NCI-H2107 treated with DMSO at 0.1 percent for 48 hours (cell line): ENCODE measurements around the gene CASR.

ENCODE experiments used
- DNase-seq: peaks from one replicate; lab custom pipeline; 2025; ENCODE audit not compliant: unreplicated experiment; lab: John Stamatoyannopoulos, UW

CASR gene

DNA sequence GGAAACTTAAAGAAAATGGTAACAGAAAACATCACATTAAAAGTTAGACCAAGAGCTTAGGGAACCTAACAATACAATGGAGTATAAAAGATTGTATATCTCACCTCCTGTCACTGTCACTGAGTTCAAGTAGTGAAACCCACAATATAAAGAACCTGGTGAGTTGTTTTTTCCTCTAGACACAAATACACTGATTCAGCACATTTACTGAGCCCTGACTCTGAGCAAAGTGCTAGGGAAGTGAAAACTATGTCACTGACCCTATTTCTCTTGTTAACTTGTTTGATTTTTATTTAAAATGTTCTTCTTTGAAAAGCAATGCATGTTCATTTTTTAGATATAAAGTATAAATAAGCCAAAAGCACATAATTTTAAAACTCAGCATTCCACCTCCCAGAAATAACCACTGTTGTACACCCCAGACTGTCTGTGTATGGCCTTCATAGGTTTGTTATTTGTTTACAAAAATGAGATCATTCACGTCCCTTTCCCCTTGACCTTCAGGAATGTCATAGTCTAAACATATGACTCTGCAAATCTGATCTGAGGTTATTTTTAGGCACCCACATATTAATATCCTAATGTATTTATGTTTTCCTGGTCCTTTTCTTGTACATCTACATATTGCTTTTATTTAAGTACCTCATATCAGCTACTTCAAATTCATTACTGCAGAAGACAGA, 72.4 kb downstream of the CASR start:
- no peak for DNase-seq

DNA sequence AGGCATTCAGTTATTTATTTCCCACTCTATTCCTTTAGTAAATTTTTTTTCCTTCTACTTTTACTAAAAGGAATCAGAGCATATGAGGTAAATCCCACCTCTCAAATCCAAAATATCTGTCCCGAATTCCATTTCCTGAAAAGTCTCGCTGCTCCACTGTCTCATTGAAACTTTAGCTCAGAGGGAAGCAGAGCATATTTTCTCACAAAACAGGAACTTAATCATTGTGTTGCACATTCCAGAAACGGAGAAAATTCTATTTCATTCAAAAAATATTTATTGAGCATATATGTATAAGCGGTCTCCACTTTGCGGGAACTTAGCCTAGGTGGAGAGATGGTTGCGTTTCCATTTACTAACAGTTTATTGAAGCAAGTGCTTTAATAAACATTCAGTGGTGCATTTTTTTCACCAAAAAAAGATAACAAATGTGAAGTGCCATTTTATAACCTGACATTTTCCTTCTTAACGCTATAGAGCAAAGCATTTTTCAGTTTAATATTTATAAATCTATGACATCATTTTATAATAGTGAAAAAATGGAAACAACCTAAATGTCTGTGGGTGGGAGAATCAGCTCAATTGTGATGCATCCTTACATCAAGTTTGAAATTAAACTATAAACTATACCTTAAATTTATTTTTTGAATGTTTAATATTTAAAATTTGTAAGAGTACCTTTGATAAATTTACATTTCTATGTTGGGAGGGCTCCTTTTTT, 74.3 kb downstream of the CASR start:
- no peak for DNase-seq

DNA sequence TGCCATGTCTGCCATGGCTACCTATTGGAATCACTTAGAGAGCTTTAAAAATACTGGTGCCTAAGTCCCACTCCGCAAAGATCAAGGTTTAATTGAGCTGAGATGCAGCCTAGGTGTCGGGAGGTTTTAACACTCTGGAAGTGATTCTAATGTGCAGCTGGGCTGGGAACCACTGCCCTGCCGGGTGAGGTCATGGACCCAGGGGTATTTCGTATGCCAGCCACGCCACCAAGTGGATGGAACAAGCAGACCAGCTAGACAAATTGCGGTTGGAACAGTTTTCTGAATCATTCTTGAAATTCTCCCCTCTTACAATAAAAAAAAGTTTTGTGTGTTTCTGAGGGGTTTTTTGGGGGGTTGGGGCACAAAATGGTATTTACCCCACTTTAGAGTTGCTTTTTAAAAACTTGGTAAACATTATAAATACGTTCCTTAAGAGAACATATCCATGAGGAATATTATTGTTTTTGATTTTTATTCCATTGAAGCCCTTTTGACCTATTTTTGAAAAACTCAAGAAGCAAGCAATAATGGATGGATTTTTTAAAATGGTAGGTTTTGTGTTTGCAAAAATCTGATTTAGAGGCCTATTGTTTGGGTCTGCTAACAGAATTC, 75.4 kb downstream of the CASR start:
- DNase-seq: peak; percentile 56

DNA sequence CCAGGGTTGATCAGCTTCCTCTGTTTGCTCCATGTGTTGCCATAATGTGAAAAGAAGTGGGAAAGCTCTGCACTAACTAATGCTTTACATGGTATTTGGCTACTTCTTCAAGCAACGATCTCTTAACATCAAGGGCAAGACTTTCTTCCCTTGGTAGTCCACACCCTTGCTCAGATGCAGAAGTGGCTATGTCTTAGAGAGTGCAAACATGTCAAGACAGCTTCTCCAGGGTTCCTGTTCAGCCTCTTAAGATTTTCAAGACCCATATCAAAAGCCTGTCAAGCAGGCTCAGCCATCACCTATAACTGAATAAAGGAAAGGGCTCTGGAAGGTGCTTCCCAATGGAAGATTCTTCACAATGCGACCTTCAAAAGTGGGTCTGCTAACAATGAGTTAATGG, 76.7 kb downstream of the CASR start:
- DNase-seq: no peak

DNA sequence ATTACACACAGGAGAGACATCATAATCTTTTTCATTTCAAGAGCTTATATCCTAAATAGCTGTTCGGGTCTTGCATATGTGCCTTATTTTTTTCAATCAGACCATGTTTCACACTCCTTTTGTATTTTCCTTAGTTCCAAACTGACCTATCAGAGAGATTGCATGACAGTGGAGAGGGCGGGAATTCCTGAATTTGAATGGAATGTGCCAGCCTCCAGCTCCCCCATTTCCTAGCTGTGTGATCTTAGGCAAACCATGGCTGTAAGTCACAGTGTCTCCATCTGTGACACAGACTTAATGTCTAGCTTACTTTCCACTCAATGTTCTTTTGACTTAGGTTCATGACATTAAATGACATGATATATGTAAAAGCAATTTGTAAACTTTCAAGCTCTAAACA, 79.6 kb downstream of the CASR start:
- no peak for DNase-seq

DNA sequence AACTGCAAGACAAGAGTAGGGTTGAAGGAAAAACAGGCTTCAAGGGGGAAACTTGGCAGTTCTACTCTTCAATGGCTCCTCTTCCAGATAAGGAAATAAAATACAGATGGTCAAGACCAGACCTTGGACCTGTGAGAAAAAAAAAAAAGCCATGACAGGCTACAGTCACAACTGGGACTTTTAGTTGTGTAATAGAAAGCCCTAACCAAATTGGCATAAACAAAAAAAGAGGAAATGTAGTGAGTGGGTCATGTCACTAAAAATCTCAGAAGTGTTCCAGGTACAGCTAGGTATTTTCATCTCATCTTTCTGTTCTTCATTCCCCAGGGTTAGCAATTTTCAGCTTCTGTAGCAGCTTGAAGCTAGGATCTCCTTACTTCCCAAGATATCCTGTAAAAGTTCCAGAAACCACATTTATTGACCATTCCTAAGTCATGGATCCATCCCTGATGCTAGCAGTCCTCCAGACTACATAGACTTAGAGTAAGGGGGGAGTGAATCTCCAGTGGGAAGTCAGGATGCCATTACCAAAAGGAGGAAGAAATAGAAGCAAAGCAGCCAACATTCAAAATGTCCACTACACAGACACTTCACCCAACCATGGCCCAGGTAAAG, 80.6 kb downstream of the CASR start:
- DNase-seq: no peak

DNA sequence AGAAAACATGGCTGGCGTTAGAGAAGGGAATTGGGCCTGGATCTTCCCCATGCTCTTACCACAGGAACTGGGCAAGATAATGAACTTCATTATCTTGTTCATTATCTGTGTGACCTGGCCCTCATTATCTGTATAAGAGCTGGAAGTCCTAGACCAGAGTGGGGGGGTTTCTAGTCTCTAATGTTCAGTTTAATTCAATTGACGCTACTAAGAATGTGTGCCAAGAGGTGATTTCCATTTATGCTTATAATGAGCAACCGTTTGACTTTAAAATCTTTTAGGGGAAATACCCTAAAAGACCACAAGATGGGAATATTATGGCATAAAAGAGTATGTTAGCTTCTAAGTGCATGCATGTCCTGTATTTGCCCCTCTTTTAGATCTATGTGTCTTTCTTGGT, 82.5 kb downstream of the CASR start:
- no peak for DNase-seq

DNA sequence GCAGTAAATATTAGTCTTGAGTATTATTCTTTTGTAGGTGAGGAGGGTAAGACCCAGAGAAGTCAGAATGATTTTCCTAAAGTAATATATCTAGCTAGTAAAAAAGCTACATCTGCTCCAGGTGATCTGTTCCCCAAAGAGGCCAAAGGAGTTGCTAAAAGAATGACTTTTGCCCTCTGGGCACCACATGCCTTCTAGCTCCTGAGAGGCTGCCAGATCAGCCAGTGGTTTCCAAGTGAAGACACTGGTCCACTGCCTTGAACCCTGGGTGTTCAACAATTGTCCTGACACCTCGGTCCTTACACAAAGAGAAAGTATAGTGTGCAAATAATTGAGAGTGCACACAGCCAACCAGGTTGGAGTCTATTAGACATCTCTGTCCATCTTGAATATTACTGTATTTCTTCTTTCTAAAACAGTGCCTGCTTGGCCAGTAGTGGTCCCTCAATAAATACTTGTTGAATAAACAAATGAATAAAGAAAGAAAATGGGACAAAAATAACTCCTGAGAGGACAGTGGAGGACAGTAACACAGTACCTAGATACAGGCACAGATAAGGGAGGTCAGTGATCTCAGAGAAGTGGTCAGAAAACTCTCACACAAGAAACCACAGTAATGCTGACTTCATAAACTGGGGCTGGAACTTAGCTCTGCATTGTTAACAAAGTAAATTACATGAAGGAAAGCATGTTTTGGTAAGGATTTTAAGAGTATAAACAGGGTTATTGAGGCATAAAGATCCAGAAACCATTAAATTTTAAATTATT, 85.0 kb downstream of the CASR start:
- DNase-seq: no peak

DNA sequence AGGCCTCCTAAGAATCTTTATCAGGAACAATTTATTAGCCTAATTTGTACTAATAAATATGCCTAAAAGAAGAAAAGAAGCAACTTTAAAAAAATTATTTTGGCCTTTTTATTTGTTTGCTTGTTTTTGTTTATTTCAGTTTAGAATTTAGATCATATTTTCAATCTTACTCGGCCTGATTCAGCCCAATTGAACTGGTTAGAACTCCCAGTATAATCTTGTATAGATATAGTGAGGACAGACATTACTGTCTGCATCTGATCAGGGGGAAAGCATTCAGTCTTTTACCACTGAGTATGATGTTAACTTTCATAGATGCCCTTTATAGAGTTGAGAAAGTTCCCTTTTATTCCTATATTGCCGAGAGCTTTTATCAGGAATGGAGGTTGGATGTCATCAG, 85.6 kb downstream of the CASR start:
- DNase-seq: no peak

DNA sequence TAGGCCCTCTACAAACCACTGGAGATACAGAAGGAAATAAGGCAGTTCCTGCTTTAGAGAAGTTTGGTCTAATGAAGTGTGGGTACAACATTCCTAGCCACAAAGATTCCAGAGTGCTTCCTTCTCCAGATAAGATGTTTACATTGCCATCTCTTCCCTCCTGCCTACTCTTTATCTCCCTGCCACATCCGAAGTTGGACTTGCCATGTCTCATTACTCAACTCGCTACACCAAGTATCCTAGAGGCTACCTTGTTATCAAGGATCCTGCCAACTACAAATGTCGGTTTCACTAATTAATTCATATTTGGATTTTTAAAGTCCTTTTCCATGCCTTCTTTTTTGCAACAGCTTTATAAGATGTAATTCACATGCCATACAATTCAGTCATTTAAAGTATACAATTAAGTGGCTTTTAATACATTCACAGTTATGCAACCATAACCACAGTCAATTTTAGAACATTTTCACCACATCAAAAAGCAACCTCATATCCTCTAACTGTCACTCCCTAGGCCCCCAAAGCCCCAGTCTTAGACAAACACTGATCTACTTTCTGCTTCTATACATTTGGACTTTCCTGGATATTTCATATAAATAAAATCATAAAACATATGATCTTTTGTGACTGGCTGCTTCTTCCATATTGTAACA, 87.9 kb downstream of the CASR start:
- no peak for DNase-seq

DNA sequence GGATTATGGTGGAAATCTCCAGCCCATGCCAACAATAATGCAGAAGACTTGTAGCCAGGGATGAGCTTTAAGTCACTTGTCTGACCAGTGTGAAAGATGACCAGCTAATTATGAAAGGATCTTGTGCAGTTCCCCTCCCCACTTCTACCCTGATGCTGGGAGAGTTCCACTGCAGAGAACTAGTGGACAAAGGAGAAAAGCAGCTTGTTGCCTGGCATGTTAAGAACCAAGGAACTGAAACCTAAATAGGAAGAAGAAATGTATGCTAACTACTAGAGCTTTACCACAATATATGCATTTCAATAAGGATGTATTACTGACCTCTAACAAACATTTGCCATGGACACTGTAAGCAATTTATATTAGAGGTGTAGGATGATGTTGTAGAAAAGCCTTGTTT, 89.4 kb downstream of the CASR start:
- no peak for DNase-seq

DNA sequence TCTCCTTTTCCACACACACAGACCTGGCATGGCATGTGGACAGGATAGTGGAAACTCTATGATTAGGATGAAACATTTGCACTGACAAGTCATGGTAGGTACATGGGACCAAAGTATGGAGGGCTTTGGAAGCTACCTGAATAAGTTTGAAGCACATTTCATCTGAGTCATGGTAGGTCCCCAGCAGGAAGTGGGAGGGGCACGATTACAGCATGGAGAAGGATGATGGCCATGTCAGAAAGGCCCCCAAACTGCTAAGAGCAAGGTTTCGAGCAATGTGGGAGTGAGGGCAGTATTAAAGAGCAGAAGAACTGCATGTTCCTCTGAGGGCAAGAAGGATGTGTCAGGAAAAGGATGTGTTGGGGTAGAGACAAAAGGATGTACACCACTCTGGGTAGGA, 90.0 kb downstream of the CASR start:
- DNase-seq: no peak

DNA sequence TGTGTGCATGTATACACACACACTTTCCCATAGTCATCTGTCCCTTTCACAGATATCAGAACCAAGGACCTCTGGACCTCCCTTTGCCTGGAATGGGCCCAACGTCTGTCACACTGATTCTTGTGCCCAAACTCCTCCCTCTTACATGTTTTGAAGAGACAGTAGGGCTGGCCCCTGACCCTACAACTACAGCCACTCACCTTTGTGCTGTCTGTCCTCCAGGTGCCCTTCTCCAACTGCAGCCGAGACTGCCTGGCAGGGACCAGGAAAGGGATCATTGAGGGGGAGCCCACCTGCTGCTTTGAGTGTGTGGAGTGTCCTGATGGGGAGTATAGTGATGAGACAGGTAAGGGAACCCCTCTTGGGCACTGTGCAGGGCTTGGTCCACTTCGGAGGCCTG, 98.4 kb downstream of the CASR start:
- no peak for DNase-seq

DNA sequence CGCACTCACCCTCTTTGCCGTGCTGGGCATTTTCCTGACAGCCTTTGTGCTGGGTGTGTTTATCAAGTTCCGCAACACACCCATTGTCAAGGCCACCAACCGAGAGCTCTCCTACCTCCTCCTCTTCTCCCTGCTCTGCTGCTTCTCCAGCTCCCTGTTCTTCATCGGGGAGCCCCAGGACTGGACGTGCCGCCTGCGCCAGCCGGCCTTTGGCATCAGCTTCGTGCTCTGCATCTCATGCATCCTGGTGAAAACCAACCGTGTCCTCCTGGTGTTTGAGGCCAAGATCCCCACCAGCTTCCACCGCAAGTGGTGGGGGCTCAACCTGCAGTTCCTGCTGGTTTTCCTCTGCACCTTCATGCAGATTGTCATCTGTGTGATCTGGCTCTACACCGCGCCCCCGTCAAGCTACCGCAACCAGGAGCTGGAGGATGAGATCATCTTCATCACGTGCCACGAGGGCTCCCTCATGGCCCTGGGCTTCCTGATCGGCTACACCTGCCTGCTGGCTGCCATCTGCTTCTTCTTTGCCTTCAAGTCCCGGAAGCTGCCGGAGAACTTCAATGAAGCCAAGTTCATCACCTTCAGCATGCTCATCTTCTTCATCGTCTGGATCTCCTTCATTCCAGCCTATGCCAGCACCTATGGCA, 100.5 kb downstream of the CASR start:
- no peak for DNase-seq

DNA sequence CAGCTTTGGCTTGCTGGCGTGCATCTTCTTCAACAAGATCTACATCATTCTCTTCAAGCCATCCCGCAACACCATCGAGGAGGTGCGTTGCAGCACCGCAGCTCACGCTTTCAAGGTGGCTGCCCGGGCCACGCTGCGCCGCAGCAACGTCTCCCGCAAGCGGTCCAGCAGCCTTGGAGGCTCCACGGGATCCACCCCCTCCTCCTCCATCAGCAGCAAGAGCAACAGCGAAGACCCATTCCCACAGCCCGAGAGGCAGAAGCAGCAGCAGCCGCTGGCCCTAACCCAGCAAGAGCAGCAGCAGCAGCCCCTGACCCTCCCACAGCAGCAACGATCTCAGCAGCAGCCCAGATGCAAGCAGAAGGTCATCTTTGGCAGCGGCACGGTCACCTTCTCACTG, 101.0 kb downstream of the CASR start:
- DNase-seq: no peak

DNA sequence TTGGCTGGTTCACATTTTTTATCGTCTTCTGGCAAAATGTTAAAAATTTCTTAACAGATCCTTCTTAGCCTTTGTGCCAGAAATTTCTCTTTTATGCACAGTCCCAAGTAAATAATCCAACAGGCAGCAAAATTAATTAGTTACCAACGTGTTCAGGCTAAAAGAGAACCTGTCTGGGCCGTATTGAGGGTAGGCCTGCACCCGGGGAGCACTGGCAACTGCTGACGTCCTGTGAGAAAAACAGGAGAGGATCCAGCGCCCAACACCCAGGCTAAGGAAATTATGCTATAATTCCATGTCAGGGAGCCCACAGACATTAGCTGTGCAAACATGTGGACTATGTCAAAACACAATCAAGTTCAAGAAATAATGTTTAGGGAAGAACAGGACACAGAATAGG, 110.9 kb downstream of the CASR start:
- no peak for DNase-seq

DNA sequence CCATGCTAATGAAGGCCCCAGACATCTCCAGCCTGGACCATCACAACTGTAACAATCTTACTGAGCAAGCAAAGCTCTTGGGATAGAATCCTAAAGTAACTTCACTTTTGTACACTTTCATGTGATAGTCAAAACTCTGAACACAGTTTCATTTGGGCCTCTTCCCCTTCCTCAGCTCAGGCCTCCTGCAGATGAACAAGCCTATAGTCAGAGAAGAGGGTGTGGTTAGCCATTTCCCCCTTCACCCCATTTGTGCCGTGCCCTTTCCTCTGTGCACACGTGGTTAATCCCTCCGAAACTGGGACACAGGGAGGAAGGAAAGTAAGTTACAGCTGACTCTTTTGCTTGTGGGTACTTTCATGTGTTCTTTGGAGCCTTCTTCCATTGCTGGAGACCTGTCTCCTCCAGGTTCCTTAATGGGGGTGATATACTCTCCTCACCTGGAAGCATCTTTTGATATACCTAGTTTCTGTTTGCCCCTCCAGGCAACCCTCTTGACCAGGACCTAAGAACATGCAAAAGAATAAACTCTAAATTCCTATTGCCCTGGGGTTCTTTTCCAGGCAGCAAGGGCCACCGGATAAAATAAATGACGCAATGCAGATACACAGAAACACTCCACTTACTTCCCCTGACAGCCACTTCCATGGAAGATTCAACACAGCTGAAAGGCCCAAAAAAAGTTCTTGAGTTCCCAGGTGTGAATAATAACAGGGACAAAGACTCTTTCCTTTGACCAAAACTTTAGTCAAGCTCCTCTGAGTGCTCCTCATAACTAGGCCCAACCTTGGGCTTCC, 112.0 kb downstream of the CASR start:
- DNase-seq: no peak

DNA sequence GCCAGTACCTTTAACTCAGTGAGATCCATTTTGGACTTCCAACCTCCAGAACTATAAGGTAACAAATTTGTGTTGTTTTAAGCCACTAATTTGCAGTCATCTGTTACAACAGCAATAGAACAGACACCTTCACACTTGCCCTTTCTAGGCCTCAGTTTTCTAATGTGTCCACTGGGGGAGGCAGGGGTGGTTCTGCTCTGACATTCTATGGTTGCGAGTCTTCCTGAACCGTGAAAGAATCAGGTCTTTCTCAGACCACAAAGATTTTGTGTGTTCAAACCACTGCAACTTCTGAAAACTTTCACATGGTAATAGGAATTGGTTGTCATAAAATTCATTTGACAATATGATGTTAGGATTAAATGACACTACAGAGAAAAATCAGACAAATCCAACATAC, 114.8 kb downstream of the CASR start:
- no peak for DNase-seq

DNA sequence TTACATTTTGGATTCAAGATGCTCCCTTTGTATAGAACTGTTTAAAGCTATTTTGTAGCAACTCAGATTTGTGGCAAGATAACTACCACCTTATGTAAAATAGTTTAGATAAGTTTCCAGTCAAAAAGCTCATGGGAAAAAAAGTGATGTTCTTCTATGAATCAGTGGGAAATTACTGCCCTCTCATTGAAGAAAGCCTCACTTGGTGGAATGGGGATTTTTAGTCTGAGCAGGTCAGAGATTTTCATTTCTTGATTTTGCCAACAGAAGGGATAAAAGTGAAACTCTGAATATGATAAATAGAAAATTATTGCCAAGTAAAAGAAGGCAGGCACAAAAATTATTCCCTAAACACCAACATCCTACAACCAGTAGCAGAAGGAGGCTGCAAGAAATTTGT, 115.7 kb downstream of the CASR start:
- no peak for DNase-seq
